Retinal pigment epithelial cell (primary cell): ENCODE results near the gene CRIP1.

Experiments
- DNase-seq: peaks from one replicate; pipeline ENCODE4 v3.0.0-alpha.2; 2010; ENCODE audit warnings: low read depth
- H3K4me3 ChIP-seq: 2 replicates; pipeline ENCODE4 v1.5.1; 2011; ENCODE audit warnings: mild to moderate bottlenecking, low read length, control low read depth, moderate library complexity
- CTCF ChIP-seq: conservative IDR thresholded peaks from 2 replicates; pipeline ENCODE4 v1.5.1; 2011; ENCODE audit warnings: low read depth, low read length, control low read depth, inconsistent platforms

Gene CRIP1

DNA sequence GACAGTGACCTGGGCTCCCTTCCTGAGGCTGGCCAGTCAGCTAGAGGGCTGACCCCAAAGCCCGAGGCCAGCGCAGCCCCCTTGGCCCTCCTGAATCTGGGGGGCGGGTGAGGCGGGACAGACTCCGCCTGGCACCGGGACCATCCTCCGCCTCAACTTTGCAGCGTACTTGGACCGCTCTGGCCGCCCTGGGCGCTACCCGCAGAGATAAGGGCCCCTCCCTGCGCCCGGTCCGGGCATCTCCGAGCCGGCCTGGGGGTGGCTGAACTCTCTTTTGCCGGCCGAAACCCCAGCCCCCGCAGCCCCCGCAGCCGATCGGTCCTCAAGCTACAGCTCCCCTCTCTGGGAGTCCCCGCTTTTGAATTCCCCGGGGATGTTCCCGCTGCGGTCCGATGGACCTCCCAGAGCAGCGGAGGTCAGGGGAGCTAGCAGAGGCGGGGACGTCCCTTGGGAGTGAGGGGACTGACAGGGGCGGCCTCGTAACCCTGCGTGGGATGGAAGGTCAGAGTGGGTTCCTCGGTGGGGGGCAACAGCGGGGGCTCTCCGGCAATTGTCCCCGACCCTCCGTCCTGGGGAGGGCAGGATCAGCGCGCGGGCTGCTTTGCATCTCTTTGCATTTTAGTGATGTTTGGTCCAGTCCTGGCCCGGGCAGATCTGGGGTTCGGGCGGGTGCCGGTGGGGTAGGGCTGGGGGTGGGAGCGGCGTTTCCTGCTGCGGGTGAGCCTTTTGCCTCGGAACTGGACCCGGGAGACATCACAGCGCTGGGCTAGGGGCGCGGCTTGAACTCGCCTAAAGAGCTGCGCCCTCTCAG is at the start of gene CRIP1:
CRIP1 (plus strand) TSS at position 724 of the 811 bp plus-strand sequence. CDS start 374 bp downstream, outside the sequence.
- DNase-seq = no peak
- TF ChIP-seq CTCF = no peak
- no peak within 1 kb of the TSS for H3K4me3 ChIP-seq

GRCh38 chr14:105436891-105437722 is 49.6 kb upstream of the CRIP1 start:
- H3K4me3 ChIP-seq = no peak overlapping the region
- DNase-seq = no peak
- no peak for TF ChIP-seq CTCF

GRCh38 chr14:105437723-105438500 is 48.8 kb upstream of the CRIP1 start:
- no peak for TF ChIP-seq CTCF
- H3K4me3 ChIP-seq = no peak overlapping the region
- DNase-seq = no peak

- no peak for DNase-seq
- no peak overlapping the region for H3K4me3 ChIP-seq
- TF ChIP-seq CTCF = no peak
Observed at GRCh38 chr14:105439179-105439578, 47.5 kb upstream of the CRIP1 start.

DNA sequence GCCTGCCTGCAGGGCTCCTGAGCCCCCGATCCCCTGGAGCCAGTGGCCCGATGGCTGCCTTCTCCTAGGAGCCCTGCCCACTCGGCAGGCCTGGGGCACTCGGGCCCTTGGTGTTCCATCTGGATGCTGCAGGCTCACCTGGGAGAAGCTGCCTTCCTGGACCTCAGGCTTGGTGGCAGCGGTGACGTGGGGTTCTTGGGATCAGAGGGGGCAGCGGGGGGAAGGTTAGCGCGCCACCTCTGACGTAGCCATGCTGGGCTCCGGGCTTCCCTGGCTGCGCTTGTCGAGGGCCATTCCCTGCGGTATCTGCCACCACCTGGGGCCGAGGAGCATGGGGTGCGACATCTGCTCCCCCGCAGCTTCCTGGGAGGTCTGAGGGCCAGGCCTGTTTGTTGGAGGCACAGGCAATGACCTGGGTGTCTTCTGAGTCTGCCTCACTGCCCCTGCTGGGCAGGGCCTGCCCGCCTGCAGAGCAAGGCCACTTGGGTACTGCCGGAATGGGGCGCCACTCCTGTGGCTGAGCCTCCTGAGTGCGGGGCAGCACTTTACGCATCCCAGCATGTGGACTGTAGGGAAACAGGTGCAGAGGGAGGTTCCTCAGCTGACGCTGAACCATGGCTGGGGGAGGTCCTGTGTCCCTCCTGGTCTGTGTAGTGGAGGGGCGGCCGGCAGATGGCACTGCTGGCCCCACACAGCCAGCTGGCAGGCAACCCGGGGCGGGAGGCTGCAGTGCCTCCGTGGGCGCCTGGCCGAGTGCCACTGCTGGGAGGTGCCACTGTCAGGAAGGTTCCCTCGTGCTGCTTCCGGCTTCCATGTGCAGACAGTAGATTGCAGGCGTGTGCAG is 46.8 kb upstream of the CRIP1 start:
- no peak for TF ChIP-seq CTCF

GRCh38 chr14:105440554-105440900 is 46.2 kb upstream of the CRIP1 start:
- H3K4me3 ChIP-seq = no peak overlapping the region
- no peak for TF ChIP-seq CTCF
- no peak for DNase-seq

More for the DNA sequence above, 46.8 kb upstream of the CRIP1 start:
- DNase-seq = no peak
- H3K4me3 ChIP-seq = no peak overlapping the region
